MM.1S (cell line): ENCODE data around the gene DNAJC17.
A peak's percentile ranks its signal among the peaks of the same experiment; 100 is the strongest.

Experiments
- DNase-seq: peaks from one replicate; pipeline ENCODE4 v3.0.0-alpha.2; 2015
- H2AFZ ChIP-seq: fragments of 300-600 bp; sonication (generic); 2 replicates; pipeline ENCODE4 v1.6.0; 2016; ENCODE audit warnings: antibody characterized with exemption, low read length
- H3F3A ChIP-seq: fragments of 300-600 bp; sonication (generic); 2 replicates; pipeline ENCODE4 v1.6.1; 2016; ENCODE audit warnings: mild to moderate bottlenecking, antibody characterized with exemption, low read length, moderate library complexity, mixed read lengths; ENCODE audit not compliant: insufficient read depth
- H3K27ac ChIP-seq: fragments of 300-600 bp; sonication (generic); 2 replicates; pipeline ENCODE4 v1.5.1; 2016; ENCODE audit warnings: mild to moderate bottlenecking, low read length
- H3K27me3 ChIP-seq: fragments of 300-600 bp; sonication (generic); replicated peaks from 2 replicates; pipeline ENCODE4 v1.6.0; 2016; ENCODE audit warnings: low read length; ENCODE audit not compliant: insufficient read depth
- H3K36me3 ChIP-seq: fragments of 300-600 bp; sonication (generic); replicated peaks from 2 replicates; pipeline ENCODE4 v1.6.1; 2016; ENCODE audit warnings: mild to moderate bottlenecking, low read length, mixed read lengths; ENCODE audit not compliant: insufficient read depth
- H3K4me1 ChIP-seq: fragments of 300-600 bp; sonication (generic); 2 replicates; pipeline ENCODE4 v1.6.1; 2016; ENCODE audit warnings: low read length, mixed read lengths
- H3K4me2 ChIP-seq: fragments of 300-600 bp; sonication (generic); 2 replicates; pipeline ENCODE4 v1.6.0; 2016; ENCODE audit warnings: low read depth, low read length
- H3K4me3 ChIP-seq: fragments of 300-600 bp; sonication (generic); 2 replicates; pipeline ENCODE4 v1.5.1; 2016; ENCODE audit warnings: low read length, mixed read lengths
- H3K79me2 ChIP-seq: fragments of 300-600 bp; sonication (generic); 2 replicates; pipeline ENCODE4 v1.6.1; 2016; ENCODE audit warnings: mixed run types, low read length, mixed read lengths
- H3K9ac ChIP-seq: fragments of 300-600 bp; sonication (generic); 2 replicates; pipeline ENCODE4 v1.6.1; 2016; ENCODE audit warnings: low read length, mixed read lengths
- H3K9me2 ChIP-seq: fragments of 300-600 bp; sonication (generic); replicated peaks from 2 replicates; pipeline ENCODE4 v1.6.1; 2016; ENCODE audit warnings: mild to moderate bottlenecking, low read length, mixed read lengths; ENCODE audit not compliant: insufficient read depth
- H3K9me3 ChIP-seq: fragments of 300-600 bp; sonication (generic); replicated peaks from 2 replicates; pipeline ENCODE4 v1.6.1; 2016; ENCODE audit warnings: mild to moderate bottlenecking, low read length, mixed read lengths; ENCODE audit not compliant: insufficient read depth
- H4K20me1 ChIP-seq: fragments of 300-600 bp; sonication (generic); 2 replicates; pipeline ENCODE4 v1.6.1; 2016; ENCODE audit warnings: mild to moderate bottlenecking, low read length, moderate library complexity, mixed read lengths; ENCODE audit not compliant: insufficient read depth
- CTCF ChIP-seq: fragments of 300-600 bp; sonication (generic); IDR thresholded peaks from 2 replicates; pipeline ENCODE4 v1.5.1; 2016; ENCODE audit warnings: antibody characterized with exemption, low read length, mixed read lengths
- EZH2 ChIP-seq: fragments of 300-600 bp; sonication (generic); optimal IDR thresholded peaks from 2 replicates; pipeline ENCODE3; 2017; ENCODE audit warnings: low read depth, mild to moderate bottlenecking, antibody characterized with exemption, low read length, mixed read lengths
- EZH2phosphoT487 ChIP-seq: fragments of 300-600 bp; sonication (generic); IDR thresholded peaks from 2 replicates; pipeline ENCODE4 v1.6.1; 2018; ENCODE audit warnings: antibody characterized with exemption, low read length

Gene DNAJC17

GRCh38 chr15:40830884-40831283 is 23.6 kb upstream of the DNAJC17 start:
- H3F3A ChIP-seq: no peaks in the 10 kb centered on the region; the same call in 1 of the 2 replicates
- H3K9me3 ChIP-seq: no peaks in the 10 kb centered on the region
- DNase-seq: no peak
- H3K79me2 ChIP-seq: no peaks in the 10 kb centered on the region
- H3K4me3 ChIP-seq: no peak overlapping the region
- H3K9me2 ChIP-seq: no peaks in the 10 kb centered on the region
- no peaks in the 10 kb centered on the region for H3K36me3 ChIP-seq
- no peaks in the 10 kb centered on the region for H4K20me1 ChIP-seq
- peaks cover 5% of the 10 kb centered on the region; the same call in 1 of the 2 replicates for H3K4me1 ChIP-seq
- no peak overlapping the region for H2AFZ ChIP-seq
- H3K9ac ChIP-seq: no peak overlapping the region
- no peaks in the 10 kb centered on the region for H3K27me3 ChIP-seq
- no peak overlapping the region for H3K4me2 ChIP-seq
- H3K27ac ChIP-seq: no peak overlapping the region
- TF ChIP-seq EZH2phosphoT487 (no peak), CTCF (no peak), EZH2 (no peak)

GRCh38 chr15:40829115-40829514 is 21.8 kb upstream of the DNAJC17 start:
- Histone ChIP-seq H3K79me2 (no peaks in the 10 kb centered on the region), H3K9me2 (no peaks in the 10 kb centered on the region), H4K20me1 (no peaks in the 10 kb centered on the region), H3K4me2 (no peak overlapping the region), H3K4me3 (no peak overlapping the region), H3K4me1 (peaks cover 5% of the 10 kb centered on the region; the same call in 1 of the 2 replicates), H3K9ac (no peak overlapping the region), H3K36me3 (no peaks in the 10 kb centered on the region), H3K27me3 (no peaks in the 10 kb centered on the region), H3K27ac (no peak overlapping the region), H3K9me3 (no peaks in the 10 kb centered on the region), H2AFZ (peak overlapping the region; percentile 51; the same call in 1 of the 2 replicates), H3F3A (no peaks in the 10 kb centered on the region; the same call in 1 of the 2 replicates)
- no peak for TF ChIP-seq EZH2phosphoT487
- TF ChIP-seq EZH2: no peak
- TF ChIP-seq CTCF: no peak
- peak; percentile 37 for DNase-seq

- Histone ChIP-seq H2AFZ (peak within 1 kb of the TSS; percentile 51; the same call in 1 of the 2 replicates), H4K20me1 (no peaks in the 10 kb centered on the region), H3K27me3 (no peaks in the 10 kb centered on the region), H3F3A (no peaks in the 10 kb centered on the region; the same call in 1 of the 2 replicates), H3K36me3 (no peaks in the 10 kb centered on the region), H3K9ac (no peak within 1 kb of the TSS), H3K9me3 (no peaks in the 10 kb centered on the region), H3K79me2 (no peaks in the 10 kb centered on the region), H3K9me2 (no peaks in the 10 kb centered on the region), H3K27ac (no peak within 1 kb of the TSS), H3K4me2 (no peak within 1 kb of the TSS), H3K4me1 (peaks cover 5% of the 10 kb centered on the region; the same call in 1 of the 2 replicates), H3K4me3 (no peak within 1 kb of the TSS)
- TF ChIP-seq CTCF (no peak), EZH2phosphoT487 (no peak), EZH2 (no peak)
- DNase-seq: no peak
Observed at GRCh38 chr15:40828447-40829036, 21.3 kb upstream of the DNAJC17 start, which contains the start of gene PPP1R14D. PPP1R14D (minus strand) TSS chr15:40828708; CDS start chr15:40828641, 67 bp downstream.
